Measurements from ENCODE around the gene RXFP1.

DNA sequence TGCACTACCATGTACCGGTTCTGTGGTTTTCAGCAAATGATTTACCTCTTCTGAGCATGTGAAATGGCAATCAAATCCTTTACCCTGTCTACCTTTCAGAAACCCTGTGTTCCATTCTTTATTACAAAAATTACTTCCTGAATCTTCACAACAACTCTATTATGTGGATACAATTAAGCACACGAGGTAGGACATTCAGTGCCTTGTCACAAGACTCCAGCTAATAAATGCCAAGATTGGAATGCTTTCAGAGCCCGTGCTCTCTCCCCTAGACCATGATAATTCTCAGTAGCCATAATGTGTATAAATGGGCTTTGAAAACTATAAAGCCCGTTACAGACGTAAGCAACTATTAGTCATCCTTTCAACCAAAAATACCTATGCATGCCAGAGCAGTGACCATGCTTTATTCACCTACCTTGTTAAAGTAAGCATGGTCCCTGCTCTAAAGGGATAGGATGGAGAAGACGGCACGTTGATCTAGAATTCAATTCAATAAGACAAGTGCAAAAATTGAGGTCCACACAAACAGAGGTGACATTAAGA, 2.4 kb downstream of the RXFP1 start:
- TF ChIP-seq, protein P1, sequence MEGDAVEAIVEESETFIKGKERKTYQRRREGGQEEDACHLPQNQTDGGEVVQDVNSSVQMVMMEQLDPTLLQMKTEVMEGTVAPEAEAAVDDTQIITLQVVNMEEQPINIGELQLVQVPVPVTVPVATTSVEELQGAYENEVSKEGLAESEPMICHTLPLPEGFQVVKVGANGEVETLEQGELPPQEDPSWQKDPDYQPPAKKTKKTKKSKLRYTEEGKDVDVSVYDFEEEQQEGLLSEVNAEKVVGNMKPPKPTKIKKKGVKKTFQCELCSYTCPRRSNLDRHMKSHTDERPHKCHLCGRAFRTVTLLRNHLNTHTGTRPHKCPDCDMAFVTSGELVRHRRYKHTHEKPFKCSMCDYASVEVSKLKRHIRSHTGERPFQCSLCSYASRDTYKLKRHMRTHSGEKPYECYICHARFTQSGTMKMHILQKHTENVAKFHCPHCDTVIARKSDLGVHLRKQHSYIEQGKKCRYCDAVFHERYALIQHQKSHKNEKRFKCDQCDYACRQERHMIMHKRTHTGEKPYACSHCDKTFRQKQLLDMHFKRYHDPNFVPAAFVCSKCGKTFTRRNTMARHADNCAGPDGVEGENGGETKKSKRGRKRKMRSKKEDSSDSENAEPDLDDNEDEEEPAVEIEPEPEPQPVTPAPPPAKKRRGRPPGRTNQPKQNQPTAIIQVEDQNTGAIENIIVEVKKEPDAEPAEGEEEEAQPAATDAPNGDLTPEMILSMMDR (IDR thresholded peaks at IDR 0.05), result no peak
- TF ChIP-seq POLR2A (IDR thresholded peaks at IDR 0.05), result no peak
